Measurements from ENCODE around the gene CEP72.
"Not testable (repeated sequence)": the region's sequence is repeated elsewhere in the genome, so short reads cannot be mapped to it uniquely, and the experiment has no call there.

Gene CEP72

DNA sequence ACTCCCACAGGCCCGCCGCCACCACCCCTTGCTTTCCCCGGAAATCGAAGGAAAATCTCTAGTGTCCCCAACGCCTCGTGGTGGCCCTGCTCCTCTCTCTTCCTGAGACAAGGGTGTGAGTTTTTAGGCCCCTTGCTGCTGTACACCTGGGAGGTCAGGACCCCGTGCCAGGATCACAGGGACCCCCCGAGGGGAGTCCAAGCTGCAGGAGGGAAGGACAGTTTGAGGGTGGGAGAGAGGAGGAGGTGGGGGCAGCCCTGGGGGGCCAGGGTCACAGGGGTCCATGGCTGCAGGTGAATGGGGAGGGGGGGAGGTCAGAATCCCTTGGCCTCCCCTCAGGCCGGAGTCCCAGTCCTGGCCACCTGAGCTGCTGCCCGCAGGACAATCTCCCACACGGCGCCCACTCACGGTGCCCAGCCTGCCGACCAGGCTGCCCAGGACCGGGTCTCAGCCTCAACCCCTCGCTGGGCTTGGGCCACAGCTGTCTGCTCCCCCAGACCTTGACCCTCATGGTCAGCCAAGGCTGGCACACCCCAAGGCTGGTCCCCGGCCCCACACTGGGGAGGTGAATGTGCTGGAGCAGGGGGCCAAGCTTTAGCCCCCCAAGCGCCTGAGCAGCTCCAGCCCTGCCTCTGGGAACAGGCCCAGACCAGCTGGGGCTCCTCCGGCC is 61.2 kb downstream of the CEP72 start:
- no peak for DNase-seq (ENCODE audit: low read depth)

- DNase-seq (ENCODE audit: low read depth) = no peak
These were observed 61.9 kb downstream of the CEP72 start for GRCh38 chr5:673831-674629.

DNA sequence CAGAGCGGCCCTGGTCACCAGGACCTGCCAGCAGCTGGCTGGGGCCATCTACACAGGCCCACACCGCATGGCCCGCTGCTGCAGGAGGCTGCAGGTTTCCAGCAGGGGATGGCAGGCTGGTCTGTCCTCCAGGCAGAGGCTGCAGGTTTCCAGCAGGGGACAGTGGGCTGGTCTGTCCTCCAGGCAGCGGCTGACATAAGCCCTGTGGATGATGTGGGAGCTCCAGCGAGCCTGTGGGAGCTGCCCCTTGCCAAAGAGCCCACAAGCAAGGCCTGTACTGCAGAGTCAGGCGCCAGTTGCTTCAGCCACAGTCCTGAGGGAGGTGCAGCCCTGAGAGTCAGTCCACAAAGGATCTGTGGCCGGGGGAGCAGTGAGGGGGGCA is 62.5 kb downstream of the CEP72 start:
- DNase-seq (ENCODE audit: low read depth) = no peak

DNA sequence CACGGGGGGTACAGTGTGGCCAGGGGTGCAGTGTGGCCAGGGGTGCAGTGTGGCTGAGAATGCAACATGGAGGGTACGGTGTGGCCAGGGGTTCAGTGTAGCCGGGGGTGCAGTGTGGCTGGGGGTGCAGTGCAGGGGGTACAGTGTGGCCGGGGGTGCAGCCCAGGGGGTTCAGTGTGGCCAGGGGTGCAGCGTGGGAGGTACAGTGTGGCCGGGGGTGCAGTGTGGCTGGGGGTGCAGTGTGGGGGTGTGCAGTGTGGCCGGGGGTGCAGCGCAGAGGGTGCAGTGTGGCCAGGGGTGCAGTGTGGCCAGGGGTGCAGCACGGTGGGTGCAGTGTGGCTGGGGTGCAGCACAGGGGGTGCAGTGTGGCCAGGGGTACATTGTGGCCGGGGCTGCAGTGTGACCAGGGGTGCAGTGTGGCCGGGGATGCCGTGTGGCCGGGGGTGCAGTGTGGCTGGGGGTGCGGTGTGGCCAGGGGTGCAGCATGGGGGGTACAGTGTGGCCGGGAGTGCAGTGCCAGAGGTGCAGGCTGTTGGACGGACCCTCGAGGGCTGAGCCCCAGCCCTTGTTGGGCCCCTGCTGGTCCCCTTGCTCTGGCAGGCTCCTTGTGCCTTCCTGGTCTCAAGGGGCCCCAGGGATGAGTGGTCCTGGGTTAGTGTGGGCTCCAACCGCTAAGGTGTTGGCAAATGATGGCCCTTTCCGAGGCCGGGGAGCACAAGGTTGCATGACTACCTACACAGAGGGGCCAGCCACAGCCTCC is 63.2 kb downstream of the CEP72 start:
- DNase-seq (ENCODE audit: low read depth) = no peak

GRCh38 chr5:675871-676698 is 63.9 kb downstream of the CEP72 start:
- no peak for DNase-seq (ENCODE audit: low read depth)

DNA sequence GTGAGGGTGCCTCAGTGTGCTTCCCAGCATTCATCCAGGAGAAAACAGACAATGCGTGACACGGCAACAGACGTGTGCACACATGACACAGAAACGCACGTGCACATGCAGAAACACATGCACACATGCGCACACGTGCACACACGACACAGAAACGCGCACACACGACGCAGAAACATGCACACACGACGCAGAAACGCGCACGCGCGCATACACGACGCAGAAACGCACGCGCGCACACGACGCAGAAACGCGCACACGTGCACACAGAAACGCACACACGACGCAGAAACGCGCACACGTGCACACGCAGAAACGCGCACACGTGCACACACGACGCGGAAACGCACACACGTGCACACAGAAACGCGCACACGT is 64.5 kb downstream of the CEP72 start:
- DNase-seq (ENCODE audit: low read depth) = no peak

- no peak for DNase-seq (ENCODE audit: low read depth)
These were observed 65.3 kb downstream of the CEP72 start for GRCh38 chr5:677131-678101.

DNA sequence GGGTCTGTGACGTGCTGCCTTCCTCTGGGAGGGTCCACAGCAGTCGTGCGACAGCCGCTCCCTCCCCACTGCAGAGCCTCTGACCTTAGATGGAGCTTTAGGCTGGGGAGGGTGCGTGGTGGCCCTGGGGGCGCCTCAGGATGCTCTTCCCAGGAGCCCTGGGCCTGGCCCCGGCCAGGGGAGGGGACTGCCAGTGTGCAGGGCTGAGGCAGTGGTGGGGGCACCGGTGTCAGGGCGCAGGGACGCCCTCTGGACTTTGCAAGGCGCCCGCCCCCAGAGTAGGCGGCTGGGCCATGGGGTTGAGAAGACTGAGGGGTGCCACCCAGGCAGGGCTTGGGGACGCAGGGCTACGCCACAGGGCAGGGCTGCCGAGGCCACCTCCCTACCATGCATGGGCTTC is 66.4 kb downstream of the CEP72 start:
- not testable (repeated sequence) for DNase-seq (ENCODE audit: low read depth)

- not testable (repeated sequence) for DNase-seq (ENCODE audit: low read depth)
These were observed 67.2 kb downstream of the CEP72 start for GRCh38 chr5:679166-679895.

DNA sequence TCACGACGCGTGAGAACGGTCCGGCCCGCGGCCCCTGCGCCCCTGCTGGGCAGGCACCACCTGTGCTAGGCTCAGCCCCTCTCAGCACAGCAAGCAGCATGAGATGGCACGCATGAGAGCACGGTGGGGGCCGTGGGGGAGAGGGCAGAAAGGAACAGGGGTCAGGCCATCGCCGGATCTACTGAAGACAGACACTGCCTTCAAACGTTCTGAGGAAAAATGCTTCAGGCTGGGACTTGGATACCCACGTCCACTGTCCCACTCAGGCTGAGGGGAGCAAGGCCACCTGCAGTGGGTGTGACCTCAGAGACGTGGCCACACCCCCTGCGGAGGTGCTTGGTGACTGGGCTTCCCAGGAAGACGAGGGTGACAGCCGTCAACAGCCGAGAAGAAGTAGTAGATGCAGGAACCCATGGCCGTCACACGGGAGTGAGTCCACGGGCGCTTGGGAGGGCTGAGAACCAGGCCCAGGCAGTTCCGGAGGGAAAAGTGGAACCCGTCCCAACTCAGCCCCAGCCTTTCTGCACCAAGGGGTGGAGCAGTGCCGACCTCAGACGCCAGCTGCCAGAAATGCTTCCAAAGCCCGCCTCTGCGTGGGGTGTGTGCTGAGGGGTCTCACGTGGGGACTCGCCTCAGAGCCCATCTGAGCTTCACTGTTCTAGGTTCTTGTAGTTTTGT is 68.1 kb downstream of the CEP72 start:
- DNase-seq (ENCODE audit: low read depth) = not testable (repeated sequence)

GRCh38 chr5:680836-681235 is 68.7 kb downstream of the CEP72 start:
- not testable (repeated sequence) for DNase-seq (ENCODE audit: low read depth)

GRCh38 chr5:681317-682191 is 69.4 kb downstream of the CEP72 start:
- DNase-seq (ENCODE audit: low read depth) = not testable (repeated sequence)

DNA sequence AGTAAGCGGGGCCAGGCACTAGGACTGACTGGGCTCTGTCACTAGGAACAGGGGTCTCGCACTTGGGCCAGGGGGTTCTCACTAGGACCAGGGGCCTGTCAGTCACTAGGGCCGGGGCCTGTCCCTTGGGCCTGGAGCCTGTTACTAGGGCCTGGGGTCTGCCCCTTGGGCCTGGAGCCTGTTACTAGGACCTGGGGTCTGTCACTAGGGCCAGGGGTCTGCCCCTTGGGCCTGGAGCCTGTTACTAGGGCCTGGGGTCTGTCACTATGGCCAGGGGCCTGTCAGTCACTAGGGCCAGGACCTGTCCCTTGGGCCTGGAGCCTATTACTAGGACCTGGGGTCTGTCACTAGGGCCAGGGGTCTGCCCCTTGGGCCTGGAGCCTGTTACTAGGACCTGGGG is 70.1 kb downstream of the CEP72 start:
- not testable (repeated sequence) for DNase-seq (ENCODE audit: low read depth)

DNA sequence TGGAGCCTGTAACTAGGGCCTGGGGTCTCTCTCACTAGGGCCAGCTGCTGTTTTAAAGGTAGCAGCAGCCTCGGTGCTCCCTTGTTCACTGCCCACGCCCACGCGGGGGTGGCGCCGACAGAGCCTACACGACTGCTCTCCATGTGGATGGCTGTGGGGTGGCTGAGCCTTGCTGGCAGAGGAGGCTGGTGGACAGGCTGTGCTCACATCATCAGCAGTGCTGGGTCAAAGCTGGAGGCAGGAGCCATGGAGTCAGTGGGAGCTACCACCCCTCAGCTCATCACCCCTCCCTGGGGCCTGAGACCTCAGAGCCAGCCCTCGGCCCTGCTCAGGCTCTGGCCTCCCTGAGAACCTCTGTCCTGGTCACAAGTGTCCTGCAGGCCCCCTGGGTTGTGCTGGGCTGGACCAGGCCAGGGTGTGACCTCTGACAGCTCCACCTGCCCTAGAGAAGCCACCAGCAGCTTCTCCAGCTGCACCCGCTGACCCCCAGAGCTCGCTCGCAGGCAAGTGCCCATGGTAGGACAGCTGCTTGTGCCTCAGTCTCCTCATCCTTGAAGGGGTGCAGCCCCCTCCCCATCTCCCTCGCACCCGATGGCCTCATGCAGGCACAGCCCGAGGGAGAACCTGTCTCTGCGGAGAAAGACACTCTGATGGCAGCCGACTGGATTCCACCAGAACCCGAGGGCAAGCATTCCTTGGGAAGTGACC is 70.7 kb downstream of the CEP72 start:
- DNase-seq (ENCODE audit: low read depth) = not testable (repeated sequence)

DNA sequence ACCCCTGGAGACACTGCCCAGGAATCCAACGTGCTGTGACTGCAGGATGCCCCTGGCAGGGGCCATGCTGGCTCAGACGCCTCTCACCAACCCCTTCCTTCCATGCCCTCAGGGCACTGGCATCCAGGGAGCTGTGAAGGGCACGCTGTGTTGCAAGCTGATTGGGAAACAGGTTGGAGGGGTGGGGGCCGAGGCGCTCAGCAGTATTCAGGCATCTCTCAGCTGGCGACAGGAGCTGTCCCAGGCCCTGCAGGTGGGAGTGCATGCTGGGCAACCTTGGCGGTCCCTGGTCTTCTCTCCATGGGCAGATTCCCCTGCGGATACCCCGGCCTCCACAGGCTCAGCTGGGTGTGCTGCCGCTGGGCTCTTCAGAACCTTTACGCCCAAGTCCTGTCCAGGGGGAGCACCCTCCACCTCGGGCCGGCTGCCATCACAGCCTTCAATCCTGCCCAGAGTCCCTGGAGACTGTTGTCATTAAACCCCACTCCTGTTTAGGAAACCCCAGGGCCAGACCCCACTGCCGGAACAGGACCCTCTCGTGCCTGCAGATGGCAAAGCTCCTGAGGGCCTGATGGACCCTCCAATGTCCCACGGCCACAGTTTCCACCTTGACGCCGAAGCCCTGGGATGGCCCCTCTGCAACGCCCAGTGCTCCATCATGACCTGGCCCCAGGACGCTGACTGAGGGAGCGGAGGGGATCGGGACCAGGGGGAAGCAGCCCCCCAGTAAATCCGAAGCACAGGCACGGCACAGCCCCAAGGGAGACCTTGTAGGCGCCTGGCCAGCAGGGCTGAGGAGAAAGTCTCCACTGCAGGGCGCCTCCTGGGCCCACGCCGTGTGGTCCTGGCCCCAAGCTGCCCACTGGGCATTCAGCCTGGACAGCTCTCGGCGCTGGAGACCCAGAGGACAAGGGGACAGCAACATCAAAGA is 71.7 kb downstream of the CEP72 start:
- DNase-seq (ENCODE audit: low read depth) = no peak

GRCh38 chr5:684751-685216 is 72.6 kb downstream of the CEP72 start:
- DNase-seq (ENCODE audit: low read depth) = no peak

Data from GM04504 (cell line).